ENCODE results near the gene KLHDC3.

- TF ChIP-seq EP300 (IDR thresholded peaks at IDR 0.05), result no peak
- TF ChIP-seq, protein P1, sequence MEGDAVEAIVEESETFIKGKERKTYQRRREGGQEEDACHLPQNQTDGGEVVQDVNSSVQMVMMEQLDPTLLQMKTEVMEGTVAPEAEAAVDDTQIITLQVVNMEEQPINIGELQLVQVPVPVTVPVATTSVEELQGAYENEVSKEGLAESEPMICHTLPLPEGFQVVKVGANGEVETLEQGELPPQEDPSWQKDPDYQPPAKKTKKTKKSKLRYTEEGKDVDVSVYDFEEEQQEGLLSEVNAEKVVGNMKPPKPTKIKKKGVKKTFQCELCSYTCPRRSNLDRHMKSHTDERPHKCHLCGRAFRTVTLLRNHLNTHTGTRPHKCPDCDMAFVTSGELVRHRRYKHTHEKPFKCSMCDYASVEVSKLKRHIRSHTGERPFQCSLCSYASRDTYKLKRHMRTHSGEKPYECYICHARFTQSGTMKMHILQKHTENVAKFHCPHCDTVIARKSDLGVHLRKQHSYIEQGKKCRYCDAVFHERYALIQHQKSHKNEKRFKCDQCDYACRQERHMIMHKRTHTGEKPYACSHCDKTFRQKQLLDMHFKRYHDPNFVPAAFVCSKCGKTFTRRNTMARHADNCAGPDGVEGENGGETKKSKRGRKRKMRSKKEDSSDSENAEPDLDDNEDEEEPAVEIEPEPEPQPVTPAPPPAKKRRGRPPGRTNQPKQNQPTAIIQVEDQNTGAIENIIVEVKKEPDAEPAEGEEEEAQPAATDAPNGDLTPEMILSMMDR (IDR thresholded peaks at IDR 0.05), result no peak
- no peak for TF ChIP-seq POLR2AphosphoS5 (IDR thresholded peaks at IDR 0.05)
- TF ChIP-seq POLR2A (IDR thresholded peaks at IDR 0.05; ENCODE audit: low read depth), result no peak
These were observed 8.2 kb upstream of the KLHDC3 start for GRCh38 chr6:43005844-43006243.
